T-helper 2 cell treated with Interferon-gamma antibody and Interleukin-4, amounts not matched to agents 5 μg/mL and 100 μg/mL, for 36 hours (primary cell): ENCODE data around the gene PTPN12.
"Not testable (repeated sequence)": the region's sequence is repeated elsewhere in the genome, so short reads cannot be mapped to it uniquely, and the experiment has no call there.

Source experiments
- DNase-seq: peaks from one replicate; pipeline ENCODE4 v3.0.0; 2021; ENCODE audit warnings: low spot score
- H3K27ac Mint-ChIP-seq: one replicate; pipeline ENCODE4 v1.8.0; 2021; ENCODE audit warnings: mild to moderate bottlenecking, mixed read lengths
- H3K27me3 Mint-ChIP-seq: one replicate; pipeline ENCODE4 v1.8.0; 2021; ENCODE audit warnings: low read depth, mixed read lengths
- H3K36me3 Mint-ChIP-seq: one replicate; pipeline ENCODE4 v1.8.0; 2021; ENCODE audit warnings: low read depth, mixed read lengths
- H3K4me1 Mint-ChIP-seq: one replicate; pipeline ENCODE4 v1.8.0; 2021; ENCODE audit warnings: low read depth, mixed read lengths
- H3K4me3 Mint-ChIP-seq: one replicate; pipeline ENCODE4 v1.8.0; 2022; ENCODE audit warnings: mild to moderate bottlenecking, moderate library complexity, mixed read lengths
- H3K9me3 Mint-ChIP-seq: one replicate; pipeline ENCODE4 v1.8.0; 2021; ENCODE audit warnings: mixed read lengths

PTPN12 gene

GRCh38 chr7:77537136-77537777 is at the start of gene PTPN12:
Gene PTPN12, plus strand, starts transcription at chr7:77537295. Its CDS starts 252 bp downstream, at chr7:77537547.
- peak; percentile 28 for DNase-seq
- Mint-ChIP-seq H3K4me1 (peaks cover 5% of the 10 kb centered on the region), H3K36me3 (no peaks in the 10 kb centered on the region), H3K27me3 (peaks cover 13% of the 10 kb centered on the region), H3K9me3 (no peaks in the 10 kb centered on the region), H3K4me3 (peak within 1 kb of the TSS; percentile 97), H3K27ac (peak within 1 kb of the TSS; percentile 88)

- no peak for DNase-seq
- Mint-ChIP-seq H3K9me3 (peaks cover 9% of the 10 kb centered on the region), H3K4me3 (no peak overlapping the region), H3K27me3 (peaks cover 19% of the 10 kb centered on the region), H3K27ac (no peak overlapping the region), H3K4me1 (no peaks in the 10 kb centered on the region), H3K36me3 (no peaks in the 10 kb centered on the region)
Observed at GRCh38 chr7:77488986-77489385, 48.1 kb upstream of the PTPN12 start.

- no peak overlapping the region for H3K27ac Mint-ChIP-seq
- peaks cover 18% of the 10 kb centered on the region for H3K9me3 Mint-ChIP-seq
Observed at GRCh38 chr7:77497079-77497478, 40.0 kb upstream of the PTPN12 start.

GRCh38 chr7:77498659-77499379 is 38.3 kb upstream of the PTPN12 start:
- peaks cover 11% of the 10 kb centered on the region for H3K27me3 Mint-ChIP-seq
- H3K36me3 Mint-ChIP-seq: no peaks in the 10 kb centered on the region
- H3K27ac Mint-ChIP-seq: no peak overlapping the region
- H3K4me3 Mint-ChIP-seq: no peak overlapping the region
- H3K9me3 Mint-ChIP-seq: peaks cover 11% of the 10 kb centered on the region
- H3K4me1 Mint-ChIP-seq: no peaks in the 10 kb centered on the region
- no peak for DNase-seq

More at GRCh38 chr7:77497079-77497478, 40.0 kb upstream of the PTPN12 start:
- no peak for DNase-seq
- Mint-ChIP-seq H3K36me3 (no peaks in the 10 kb centered on the region), H3K4me3 (no peak overlapping the region), H3K4me1 (no peaks in the 10 kb centered on the region), H3K27me3 (peaks cover 11% of the 10 kb centered on the region)

- DNase-seq: no peak
- Mint-ChIP-seq H3K27ac (no peak overlapping the region), H3K4me3 (no peak overlapping the region), H3K9me3 (no peaks in the 10 kb centered on the region), H3K4me1 (no peaks in the 10 kb centered on the region), H3K36me3 (no peaks in the 10 kb centered on the region), H3K27me3 (peaks cover 14% of the 10 kb centered on the region)
Observed at GRCh38 chr7:77501192-77501515, 35.9 kb upstream of the PTPN12 start.

- no peaks in the 10 kb centered on the region for H3K9me3 Mint-ChIP-seq
- H3K27ac Mint-ChIP-seq: no peak overlapping the region
- peaks cover 14% of the 10 kb centered on the region for H3K27me3 Mint-ChIP-seq
- DNase-seq: no peak
- H3K4me1 Mint-ChIP-seq: no peaks in the 10 kb centered on the region
- H3K4me3 Mint-ChIP-seq: no peak overlapping the region
- no peaks in the 10 kb centered on the region for H3K36me3 Mint-ChIP-seq
Observed at GRCh38 chr7:77504951-77505350, 32.1 kb upstream of the PTPN12 start.

- H3K27me3 Mint-ChIP-seq: peaks cover 12% of the 10 kb centered on the region
- H3K4me1 Mint-ChIP-seq: no peaks in the 10 kb centered on the region
- H3K27ac Mint-ChIP-seq: no peak overlapping the region
- H3K9me3 Mint-ChIP-seq: no peaks in the 10 kb centered on the region
- no peaks in the 10 kb centered on the region for H3K36me3 Mint-ChIP-seq
- no peak for DNase-seq
- H3K4me3 Mint-ChIP-seq: no peak overlapping the region
Observed at GRCh38 chr7:77506899-77507298, 30.2 kb upstream of the PTPN12 start.

GRCh38 chr7:77513002-77513670 is 24.0 kb upstream of the PTPN12 start:
- not testable (repeated sequence) for H3K4me1 Mint-ChIP-seq, H3K9me3 Mint-ChIP-seq, H3K27ac Mint-ChIP-seq, H3K36me3 Mint-ChIP-seq, DNase-seq, H3K4me3 Mint-ChIP-seq
- peaks cover 14% of the 10 kb centered on the region for H3K27me3 Mint-ChIP-seq

GRCh38 chr7:77516085-77516484 is 21.0 kb upstream of the PTPN12 start:
- Mint-ChIP-seq H3K36me3 (no peaks in the 10 kb centered on the region), H3K27ac (no peak overlapping the region), H3K4me1 (no peaks in the 10 kb centered on the region), H3K27me3 (peaks cover 11% of the 10 kb centered on the region), H3K9me3 (no peaks in the 10 kb centered on the region), H3K4me3 (no peak overlapping the region)
- DNase-seq: no peak

- Mint-ChIP-seq H3K36me3 (no peaks in the 10 kb centered on the region), H3K9me3 (no peaks in the 10 kb centered on the region), H3K4me1 (no peaks in the 10 kb centered on the region), H3K27ac (no peak overlapping the region), H3K4me3 (no peak overlapping the region), H3K27me3 (peaks cover 22% of the 10 kb centered on the region)
- no peak for DNase-seq
Observed at GRCh38 chr7:77520261-77520660, 16.8 kb upstream of the PTPN12 start.

- not testable (repeated sequence) for H3K27ac Mint-ChIP-seq, H3K9me3 Mint-ChIP-seq
Observed at GRCh38 chr7:77521537-77521936, 15.6 kb upstream of the PTPN12 start.

GRCh38 chr7:77524731-77525130 is 12.4 kb upstream of the PTPN12 start:
- no peak overlapping the region for H3K27ac Mint-ChIP-seq
- no peak overlapping the region for H3K4me3 Mint-ChIP-seq
- DNase-seq: no peak
- no peaks in the 10 kb centered on the region for H3K9me3 Mint-ChIP-seq
- H3K27me3 Mint-ChIP-seq: peaks cover 24% of the 10 kb centered on the region
- H3K36me3 Mint-ChIP-seq: no peaks in the 10 kb centered on the region
- H3K4me1 Mint-ChIP-seq: no peaks in the 10 kb centered on the region

More at GRCh38 chr7:77521537-77521936, 15.6 kb upstream of the PTPN12 start:
- DNase-seq, H3K4me3 Mint-ChIP-seq, H3K4me1 Mint-ChIP-seq, H3K36me3 Mint-ChIP-seq: not testable (repeated sequence)
- peaks cover 20% of the 10 kb centered on the region for H3K27me3 Mint-ChIP-seq

- no peaks in the 10 kb centered on the region for H3K9me3 Mint-ChIP-seq
- peaks cover 24% of the 10 kb centered on the region for H3K27me3 Mint-ChIP-seq
- no peaks in the 10 kb centered on the region for H3K4me1 Mint-ChIP-seq
- DNase-seq: no peak
- H3K4me3 Mint-ChIP-seq: no peak overlapping the region
- H3K36me3 Mint-ChIP-seq: no peaks in the 10 kb centered on the region
- no peak overlapping the region for H3K27ac Mint-ChIP-seq
Observed at GRCh38 chr7:77525231-77525630, 11.9 kb upstream of the PTPN12 start.

- Mint-ChIP-seq H3K9me3 (no peaks in the 10 kb centered on the region), H3K36me3 (no peaks in the 10 kb centered on the region), H3K27ac (no peak overlapping the region), H3K27me3 (peaks cover 21% of the 10 kb centered on the region), H3K4me1 (peaks cover 4% of the 10 kb centered on the region), H3K4me3 (no peak overlapping the region)
- no peak for DNase-seq
Observed at GRCh38 chr7:77528368-77528767, 8.7 kb upstream of the PTPN12 start.
